Measurements from ENCODE around the gene CCL17.
"Not testable (repeated sequence)": the region's sequence is repeated elsewhere in the genome, so short reads cannot be mapped to it uniquely, and the experiment has no call there.

CCL17 gene

GRCh38 chr16:57403965-57404817 is at the start of gene CCL17:
TSS of gene CCL17 (plus strand) at chr16:57404767. CDS start at chr16:57413933, 9,166 bp downstream.
- FAIRE-seq = no peak
- no peak for DNase-seq (ENCODE audit: low spot score)

- DNase-seq (ENCODE audit: low spot score) = no peak
- FAIRE-seq = no peak
Measured at GRCh38 chr16:57355898-57356414, 48.6 kb upstream of the CCL17 start.

- no peak for FAIRE-seq
- DNase-seq (ENCODE audit: low spot score) = no peak
Measured at GRCh38 chr16:57356547-57356946, 48.0 kb upstream of the CCL17 start.

- FAIRE-seq (no peak), DNase-seq (ENCODE audit: low spot score) (no peak)
Measured at GRCh38 chr16:57357330-57358085, 47.1 kb upstream of the CCL17 start.

GRCh38 chr16:57358086-57358420 is 46.5 kb upstream of the CCL17 start:
- DNase-seq (ENCODE audit: low spot score) (no peak), FAIRE-seq (no peak)

- DNase-seq (ENCODE audit: low spot score) = no peak
- no peak for FAIRE-seq
Measured at GRCh38 chr16:57358527-57359095, 46.0 kb upstream of the CCL17 start, which contains the start of gene CCL22. TSS of gene CCL22 (plus strand) at chr16:57358783. CDS start at chr16:57358817, 34 bp downstream.

- no peak for DNase-seq (ENCODE audit: low spot score)
- no peak for FAIRE-seq
Measured at GRCh38 chr16:57360321-57360935, 44.1 kb upstream of the CCL17 start.

- DNase-seq (ENCODE audit: low spot score) (no peak), FAIRE-seq (no peak)
Measured at GRCh38 chr16:57361404-57361803, 43.2 kb upstream of the CCL17 start.

GRCh38 chr16:57364143-57364542 is 40.4 kb upstream of the CCL17 start:
- DNase-seq (ENCODE audit: low spot score) = no peak
- no peak for FAIRE-seq

GRCh38 chr16:57366544-57367040 is 38.0 kb upstream of the CCL17 start:
- no peak for DNase-seq (ENCODE audit: low spot score)
- FAIRE-seq = no peak

GRCh38 chr16:57367116-57367752 is 37.3 kb upstream of the CCL17 start:
- DNase-seq (ENCODE audit: low spot score) (no peak), FAIRE-seq (no peak)

- DNase-seq (ENCODE audit: low spot score) = no peak
- no peak for FAIRE-seq
Measured at GRCh38 chr16:57371494-57372371, 32.8 kb upstream of the CCL17 start.

GRCh38 chr16:57372372-57373116 is 32.0 kb upstream of the CCL17 start, which contains the start of gene CX3CL1:
TSS of gene CX3CL1 (plus strand) at chr16:57372490. CDS start at chr16:57372569, 79 bp downstream.
- FAIRE-seq = no peak
- DNase-seq (ENCODE audit: low spot score) = peak; percentile 90

GRCh38 chr16:57373117-57373947 is 31.2 kb upstream of the CCL17 start:
- DNase-seq (ENCODE audit: low spot score) (no peak), FAIRE-seq (no peak)

GRCh38 chr16:57374067-57374534 is 30.5 kb upstream of the CCL17 start:
- DNase-seq (ENCODE audit: low spot score) (peak; percentile 39), FAIRE-seq (no peak)

GRCh38 chr16:57374925-57375465 is 29.6 kb upstream of the CCL17 start:
- not testable (repeated sequence) for DNase-seq (ENCODE audit: low spot score); FAIRE-seq

GRCh38 chr16:57376313-57376818 is 28.2 kb upstream of the CCL17 start:
- peak; percentile 67 for FAIRE-seq
- DNase-seq (ENCODE audit: low spot score) = no peak
